GM18873 (cell line): Measurements from ENCODE around the gene GIMAP1.

Experiments used
- ATAC-seq: cut with Tn5 transposase; IDR thresholded peaks from one replicate; pipeline ENCODE4 v1.9.1; 2021; ENCODE audit warnings: mild to moderate bottlenecking, moderate library complexity, moderate number of reproducible peaks; ENCODE audit not compliant: unreplicated experiment, low FRiP score

The GIMAP1 gene

DNA sequence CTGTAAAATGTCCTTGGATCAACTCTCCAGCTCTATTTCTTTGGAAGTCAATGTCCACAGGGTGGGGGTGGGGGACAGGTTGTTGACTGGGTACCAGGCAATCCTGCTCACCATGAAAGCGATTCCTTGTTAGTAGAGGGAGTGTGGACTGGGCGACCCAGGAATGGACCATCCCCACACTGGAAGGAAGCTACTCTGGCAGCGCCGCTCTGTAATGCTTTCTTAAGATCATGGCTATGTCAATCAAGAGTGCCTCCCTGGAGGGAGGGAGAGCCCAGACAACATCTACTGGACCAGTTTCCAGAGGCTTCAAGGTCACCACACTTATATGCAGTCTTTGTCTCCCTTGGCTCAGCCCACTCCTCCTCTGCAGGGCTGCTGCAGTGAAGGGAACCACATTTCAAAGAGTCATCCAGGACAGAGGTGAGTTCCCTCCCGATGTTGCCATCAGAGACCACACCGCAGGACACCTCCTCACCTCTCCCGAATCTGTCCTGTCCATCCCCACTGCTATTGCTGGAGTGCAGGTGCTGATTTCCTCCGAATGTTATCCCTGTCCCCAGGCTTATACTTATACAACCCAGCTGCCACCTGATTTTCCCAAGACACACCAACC, 27.7 kb downstream of the GIMAP1 start:
- ATAC-seq: no peak

DNA sequence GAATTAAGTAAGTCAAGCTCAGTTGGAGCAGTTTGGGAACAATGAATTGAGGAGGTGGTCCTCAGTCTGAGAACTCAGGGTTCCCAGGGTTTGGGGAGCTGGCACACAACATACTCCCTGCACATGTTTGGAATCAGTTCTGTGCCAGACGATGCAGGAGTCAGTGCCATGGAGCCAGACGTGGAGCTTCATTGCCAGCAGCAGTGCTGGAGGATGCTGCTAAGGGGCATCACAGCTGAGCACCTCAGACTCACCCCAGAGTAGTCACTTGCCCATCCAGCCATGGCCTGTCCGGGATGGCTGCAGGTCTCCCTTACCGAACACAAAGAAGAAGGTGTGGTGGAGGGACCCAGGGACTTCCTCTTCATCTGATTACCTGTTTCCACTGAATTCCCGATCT, 28.7 kb downstream of the GIMAP1 start:
- no peak for ATAC-seq

DNA sequence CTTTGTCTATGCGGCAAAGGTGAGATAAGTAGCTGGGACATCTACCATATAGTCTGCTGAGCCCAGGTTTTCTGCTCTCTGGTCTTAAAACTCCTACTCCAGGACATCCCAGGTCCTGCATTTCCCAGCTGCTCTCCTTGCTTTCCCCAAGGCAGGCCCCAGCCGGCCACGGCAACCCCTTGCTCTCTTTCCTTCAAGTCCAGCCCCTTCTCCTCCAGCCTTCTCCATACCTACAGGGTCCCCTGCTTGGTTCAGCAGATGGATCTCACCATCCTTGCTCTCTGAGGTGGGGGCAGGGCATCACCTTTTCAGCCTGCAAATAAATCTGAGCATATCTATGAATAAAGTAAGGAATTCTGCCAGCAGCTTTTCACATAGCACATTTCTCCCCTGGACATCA, 29.5 kb downstream of the GIMAP1 start:
- ATAC-seq: no peak

DNA sequence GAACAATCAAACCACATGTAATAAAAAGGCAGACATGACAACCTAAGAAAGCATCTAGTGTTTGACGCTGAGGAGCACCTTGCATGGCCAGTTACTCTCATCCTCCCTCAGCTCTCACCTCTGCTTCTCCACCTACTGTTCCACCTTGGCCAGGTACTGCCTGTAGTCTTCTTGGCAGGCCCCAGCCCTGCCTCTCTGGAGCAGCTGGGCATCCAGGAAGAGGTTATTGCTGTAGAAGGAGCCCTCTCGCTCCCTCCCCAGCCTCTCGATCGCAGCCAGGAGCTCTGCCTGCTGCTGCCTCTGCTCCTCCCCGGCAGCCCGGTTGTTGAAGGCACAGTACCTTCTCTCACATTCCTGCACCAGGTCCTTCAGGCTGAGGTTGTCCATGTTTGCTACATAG, 30.5 kb downstream of the GIMAP1 start:
- ATAC-seq: no peak

DNA sequence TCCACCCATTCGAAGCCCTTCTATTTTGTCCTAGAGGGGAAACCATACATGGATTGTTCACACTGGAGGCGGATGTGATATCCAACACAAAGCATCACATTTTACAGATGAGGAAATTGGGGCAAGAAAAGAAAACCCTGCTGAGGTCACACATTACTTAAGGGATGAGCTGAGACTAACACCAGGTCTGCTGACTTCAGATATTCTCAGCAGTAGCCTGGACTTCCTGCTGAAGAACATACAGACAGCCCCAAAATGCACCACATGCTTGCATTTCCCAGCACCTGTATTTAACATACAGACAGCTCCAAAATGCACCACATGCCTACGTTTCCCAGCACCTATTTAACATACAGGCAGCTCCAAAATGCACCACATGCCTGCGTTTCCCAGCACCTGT, 32.0 kb downstream of the GIMAP1 start:
- ATAC-seq: no peak

DNA sequence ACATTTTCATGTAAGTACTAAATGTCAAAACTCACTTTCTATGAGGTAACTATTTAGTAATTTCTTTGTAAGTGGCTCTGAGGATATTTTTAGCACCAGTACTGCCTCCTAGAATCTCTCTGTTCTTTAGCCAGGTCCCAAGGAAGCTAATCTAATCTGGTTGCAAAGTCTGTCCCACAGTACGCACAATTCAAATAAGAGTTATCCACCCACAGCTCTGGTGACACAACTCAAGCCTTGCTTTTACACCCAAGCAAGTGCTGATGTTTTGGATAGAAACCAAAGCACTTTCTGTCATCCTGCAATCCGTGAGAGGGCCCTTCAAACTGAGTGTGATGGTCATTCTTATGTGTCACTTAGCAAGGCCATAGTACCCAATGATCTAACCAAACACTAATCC, 35.3 kb downstream of the GIMAP1 start:
- no peak for ATAC-seq

DNA sequence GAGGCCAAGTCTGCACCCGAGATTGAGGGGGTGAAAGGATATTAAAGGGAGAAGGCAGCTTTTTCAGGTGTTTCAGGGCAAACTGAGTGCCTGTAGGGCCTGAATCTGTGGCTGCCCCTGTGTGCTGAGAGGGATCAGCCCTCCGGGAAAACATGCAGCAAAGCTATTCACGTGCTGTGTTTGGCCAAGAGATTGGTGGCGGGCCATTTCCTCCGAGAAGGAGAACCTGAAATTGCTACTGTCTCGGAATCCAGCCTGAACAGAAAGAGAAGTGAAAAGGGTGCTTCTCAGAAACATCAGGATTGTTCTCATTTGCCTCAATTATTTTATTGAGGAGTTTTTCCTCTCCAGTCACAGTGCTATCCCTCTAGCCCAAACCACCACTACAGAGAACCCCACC, 36.8 kb downstream of the GIMAP1 start:
- no peak for ATAC-seq

DNA sequence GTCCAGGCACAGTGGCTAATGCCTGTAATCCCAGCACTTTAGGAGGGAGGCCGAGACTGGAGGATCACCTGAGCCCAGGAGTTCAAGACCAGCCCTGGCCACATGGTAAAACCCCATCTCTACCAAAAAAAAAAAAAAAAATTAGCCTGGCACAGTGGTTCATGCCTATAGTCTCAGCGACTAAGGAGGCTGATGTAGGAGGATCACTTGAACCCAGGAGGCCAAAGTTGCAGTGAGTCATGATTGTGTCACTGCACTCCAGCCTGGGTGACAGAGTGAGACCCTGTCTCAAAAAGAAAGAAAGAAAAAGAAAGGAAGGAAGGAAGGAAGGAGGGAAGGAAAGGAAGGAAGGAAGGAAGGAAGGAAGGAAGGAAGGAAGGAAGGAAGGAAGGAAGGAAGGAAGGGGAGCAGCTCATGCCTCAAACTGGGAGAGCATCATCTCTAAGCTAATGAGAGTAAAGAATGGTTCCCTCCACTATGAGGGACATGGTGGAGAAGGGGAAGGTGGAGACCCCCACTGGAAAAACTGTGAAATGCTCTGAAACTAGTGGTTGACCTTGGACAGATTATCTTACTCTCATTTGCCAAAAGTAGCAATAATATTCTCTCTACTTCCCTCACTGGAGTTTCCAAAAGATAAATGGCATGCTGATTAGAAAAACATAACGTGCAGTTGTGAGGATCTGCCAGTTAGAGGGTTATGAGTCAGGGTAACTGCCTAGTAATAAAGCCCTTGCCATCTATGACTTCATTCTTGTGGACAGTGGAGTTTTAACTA, 37.6 kb downstream of the GIMAP1 start:
- no peak for ATAC-seq

DNA sequence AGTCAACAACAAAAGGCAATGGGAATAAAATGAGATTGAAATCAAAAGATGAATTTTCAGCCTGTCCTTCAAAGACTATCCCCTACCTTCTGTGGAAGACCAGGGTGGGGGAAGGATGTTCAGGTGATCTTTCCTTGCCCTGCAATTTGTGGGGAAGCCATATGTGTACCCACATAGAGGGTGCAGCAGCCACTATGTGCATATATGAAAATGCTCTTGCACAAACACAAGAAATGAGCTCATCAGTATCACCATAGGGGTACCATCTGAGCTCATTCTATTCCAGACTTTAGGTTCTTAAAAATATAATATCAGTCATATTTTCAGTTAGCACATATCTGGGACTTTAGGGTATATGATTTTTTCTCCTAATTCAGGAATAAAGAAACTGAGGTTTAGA, 38.5 kb downstream of the GIMAP1 start:
- ATAC-seq: no peak

DNA sequence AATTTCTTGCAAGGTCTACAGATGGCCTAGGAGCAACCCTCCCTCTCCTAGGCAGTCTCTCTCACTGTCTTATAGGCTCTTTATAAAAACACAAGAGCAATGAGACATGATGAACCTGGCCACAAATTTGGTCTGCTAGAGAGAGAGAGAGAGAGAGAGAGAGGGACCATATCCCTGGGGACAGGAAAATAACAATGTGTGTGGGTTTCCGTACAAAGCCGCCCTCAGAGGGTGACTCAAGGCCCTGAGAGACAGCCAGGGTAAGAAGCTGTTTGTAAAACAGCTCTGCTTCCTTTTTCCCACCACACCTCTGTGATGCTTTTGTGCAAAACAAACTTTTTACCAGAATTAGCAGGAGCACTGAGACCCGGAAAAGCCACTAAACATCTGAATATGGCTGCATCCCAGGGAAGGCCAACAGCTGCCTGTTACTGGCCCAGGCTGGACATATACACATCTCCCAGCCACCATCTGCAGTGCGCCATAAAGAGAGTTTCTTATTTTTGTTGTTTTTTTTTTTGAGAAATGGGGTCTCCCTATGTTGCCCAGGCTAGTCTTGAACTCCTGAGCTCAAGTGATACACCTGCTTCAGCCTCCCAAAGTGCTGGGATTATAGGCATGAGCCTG, 39.2 kb downstream of the GIMAP1 start:
- no peak for ATAC-seq

DNA sequence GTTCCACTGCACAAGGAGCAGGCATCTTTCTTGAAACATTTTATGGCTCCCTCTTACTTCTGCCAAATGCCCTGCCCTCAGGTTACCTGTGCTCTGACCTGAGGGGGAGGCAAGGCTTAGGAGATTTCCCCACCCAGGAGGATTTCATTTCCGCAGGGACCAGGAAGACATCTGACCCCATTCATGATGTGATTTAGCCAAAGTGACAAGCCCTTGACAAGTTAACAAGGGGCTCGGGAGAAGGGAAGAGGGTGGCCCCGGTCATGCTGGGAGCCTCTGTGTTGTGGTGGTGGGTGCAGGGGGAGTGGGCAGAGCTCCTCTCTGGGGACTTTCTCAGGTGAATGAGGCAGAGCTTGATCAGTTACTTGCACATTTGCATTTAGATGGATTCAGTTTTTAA, 39.8 kb downstream of the GIMAP1 start:
- ATAC-seq: no peak

DNA sequence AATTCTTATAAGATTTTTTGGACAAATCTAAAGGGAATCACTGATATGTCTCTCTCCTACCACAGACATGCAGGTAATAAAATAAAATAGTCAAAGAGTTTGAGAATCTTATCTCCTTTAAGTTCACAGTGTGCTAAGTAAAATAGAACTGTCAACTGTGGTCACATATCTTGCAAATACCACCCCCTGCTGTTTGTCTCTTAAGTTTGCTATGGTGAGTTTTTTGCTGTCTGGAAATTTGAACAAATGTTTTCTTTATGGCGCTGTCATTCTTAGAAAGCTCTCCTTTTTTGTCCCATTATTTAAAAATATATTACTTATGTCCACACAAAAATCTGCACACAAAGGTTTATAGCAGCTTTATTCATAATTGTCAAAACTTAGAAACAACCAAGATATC, 40.4 kb downstream of the GIMAP1 start:
- no peak for ATAC-seq

DNA sequence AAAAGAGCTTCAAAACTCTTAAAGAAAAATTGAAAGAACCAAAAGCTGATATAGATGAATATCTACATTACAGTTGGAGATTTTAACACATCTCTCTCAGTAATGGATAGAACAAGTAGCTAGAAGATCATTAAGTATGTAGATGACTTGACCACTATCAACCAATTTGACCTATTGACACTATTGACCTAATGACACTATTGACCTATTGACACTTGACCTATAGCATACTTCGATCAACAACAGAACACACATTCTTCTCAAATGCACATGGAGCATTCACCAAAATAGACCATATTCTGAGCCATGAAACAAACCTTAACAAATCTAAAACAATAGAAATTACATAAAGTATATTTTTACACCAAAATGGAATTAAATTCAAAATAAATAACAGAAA, 43.1 kb downstream of the GIMAP1 start:
- no peak for ATAC-seq

DNA sequence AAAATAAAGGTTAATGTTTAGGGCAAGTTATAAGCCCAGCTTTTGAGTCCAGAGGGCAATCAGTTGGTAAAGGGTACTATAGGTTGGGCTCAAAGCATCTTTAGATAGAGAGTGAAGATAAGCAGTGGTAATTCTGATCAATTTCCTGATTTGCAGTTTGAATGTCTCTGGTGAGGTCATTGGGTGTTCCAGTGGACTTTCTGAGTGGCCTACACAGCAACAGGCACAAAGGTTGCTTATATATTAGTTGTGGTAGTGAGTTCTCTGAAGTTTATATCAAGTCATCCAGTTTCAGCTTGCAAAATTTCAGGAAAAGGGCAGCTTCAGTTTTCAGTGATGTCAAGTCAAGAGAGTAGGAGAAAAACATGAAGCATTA, 49.9 kb downstream of the GIMAP1 start:
- no peak for ATAC-seq

DNA sequence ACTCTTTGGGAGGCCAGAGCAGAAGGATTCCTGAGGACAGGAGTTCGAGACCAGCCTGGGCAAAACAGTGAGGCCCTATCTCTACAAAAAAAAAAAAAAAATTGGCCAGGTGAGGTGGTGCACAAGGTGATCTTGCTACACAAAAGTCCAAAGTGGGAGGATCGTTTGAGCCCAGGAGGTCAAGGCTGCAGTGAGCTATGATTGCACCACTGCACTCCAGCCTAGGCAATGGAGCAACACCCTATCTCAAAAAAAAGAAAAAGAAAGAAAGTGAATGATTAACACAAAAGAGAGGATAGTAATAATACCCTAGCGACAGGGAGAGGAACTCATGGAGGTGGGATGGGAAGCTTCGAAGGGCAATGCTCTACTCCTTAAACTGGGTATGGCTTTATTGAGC, 53.4 kb downstream of the GIMAP1 start:
- no peak for ATAC-seq
